PC-9 (cell line): ENCODE measurements around the gene ADAMTS8. TPM values are rescaled to one million over a fixed set of nuclear protein-coding genes. Genes with fewer than 3 reads are reported as not detected.

Source experiments
- BruUV-seq: library from RNA; stranded (reverse); fragments of 400-500 nt; replicated peaks from 2 replicates; lab custom pipeline; 2021; lab: Mats Ljungman, UMichigan
- CTCF ChIA-PET: fragments of 300-600 bp; sonication (Branson Sonifier 250); formaldehyde crosslinking; loops from one replicate; lab custom pipeline; 2022; ENCODE audit warnings: antibody characterized with exemption; lab: Charles Lee
- POLR2A ChIA-PET: fragments of 300-600 bp; sonication (Branson Sonifier 250); formaldehyde crosslinking; loops from one replicate; lab custom pipeline; 2022; ENCODE audit warnings: antibody characterized with exemption; ENCODE audit not compliant: unreplicated experiment; lab: Charles Lee
- DNase-seq, 2 experiments: peaks; one replicate each; pipeline versions ENCODE4 v3.0.0 to v3.0.0-alpha.2; 2015 to 2022; ENCODE audit warnings: mixed read lengths in 1 of 2
- H2AFZ ChIP-seq: fragments of 200-600 bp; sonication (generic); 2 replicates; pipeline ENCODE4 v1.8.1; 2017; ENCODE audit warnings: antibody characterized with exemption
- H3F3A ChIP-seq: fragments of 200-600 bp; sonication (generic); 2 replicates; pipeline ENCODE4 v1.8.1; 2017; ENCODE audit warnings: antibody characterized with exemption, mild to moderate bottlenecking, low read depth; ENCODE audit not compliant: insufficient read depth
- H3K27ac ChIP-seq: fragments of 200-600 bp; sonication (generic); 2 replicates; pipeline ENCODE4 v1.6.1; 2016; ENCODE audit warnings: mixed run types
- H3K27me3 ChIP-seq: fragments of 200-600 bp; sonication (generic); 2 replicates; pipeline ENCODE4 v1.6.1; 2016; ENCODE audit warnings: low read depth, mixed run types; ENCODE audit not compliant: insufficient read depth
- H3K36me3 ChIP-seq: fragments of 200-600 bp; sonication (generic); 2 replicates; pipeline ENCODE4 v1.6.1; 2016; ENCODE audit warnings: low read depth, mixed run types
- H3K4me1 ChIP-seq: fragments of 200-600 bp; sonication (generic); replicated peaks from 2 replicates; pipeline ENCODE4 v1.6.1; 2016; ENCODE audit warnings: mixed run types; ENCODE audit not compliant: insufficient read depth
- H3K4me2 ChIP-seq: fragments of 200-600 bp; sonication (generic); 2 replicates; pipeline ENCODE4 v1.6.1; 2017; ENCODE audit warnings: mixed run types
- H3K4me3 ChIP-seq: fragments of 200-600 bp; sonication (generic); 2 replicates; pipeline ENCODE4 v1.6.1; 2016; ENCODE audit warnings: mixed run types
- H3K79me2 ChIP-seq: fragments of 200-600 bp; sonication (generic); 2 replicates; pipeline ENCODE4 v1.6.1; 2017; ENCODE audit warnings: low read depth, mixed run types
- H3K9me2 ChIP-seq: fragments of 200-600 bp; sonication (generic); 2 replicates; pipeline ENCODE4 v1.8.1; 2017; ENCODE audit warnings: mild to moderate bottlenecking; ENCODE audit not compliant: insufficient read depth
- H3K9me3 ChIP-seq: fragments of 200-600 bp; sonication (generic); 2 replicates; pipeline ENCODE4 v1.8.1; 2016; ENCODE audit warnings: low read depth; ENCODE audit not compliant: insufficient read depth
- H4K20me1 ChIP-seq: fragments of 200-600 bp; sonication (generic); 2 replicates; pipeline ENCODE4 v1.8.1; 2017; ENCODE audit not compliant: insufficient read depth
- CTCF ChIP-seq: fragments of 200-600 bp; sonication (generic); conservative IDR thresholded peaks from 2 replicates; pipeline ENCODE4 v1.6.1; 2017; ENCODE audit warnings: mixed run types, antibody characterized with exemption, mild to moderate bottlenecking, moderate library complexity
- EZH2 ChIP-seq: fragments of 200-600 bp; sonication (generic); IDR thresholded peaks from 2 replicates; pipeline ENCODE4 v1.8.0; 2017; ENCODE audit warnings: antibody characterized with exemption, low read depth
- intact Hi-C: fragments of 100-400 bp; cut with micrococcal nuclease; formaldehyde crosslinking; loops from one replicate; pipeline ENCODE4 v1.10.0; 2022; ENCODE audit not compliant: unreplicated experiment
- total RNA-seq: library from RNA; stranded (reverse); gene quantifications from 2 replicates; pipeline ENCODE4 v1.2.3, GENCODE V29; 2021

The ADAMTS8 gene
- total RNA-seq, 1 experiment from 2014 or later: not detected

GRCh38 chr11:130408901-130409300 lies 19.5 kb downstream of the ADAMTS8 start:
- TF ChIP-seq CTCF: no peak
- TF ChIP-seq EZH2: no peak
- BruUV-seq: no TSS peak
- POLR2A ChIA-PET: no interaction called here
- H3K9me3 ChIP-seq: no peaks in the 10 kb centered on the region
- H3K36me3 ChIP-seq: no peaks in the 10 kb centered on the region
- H4K20me1 ChIP-seq: no peaks in the 10 kb centered on the region
- H3K4me2 ChIP-seq: no peak overlapping the region
- CTCF ChIA-PET: no interaction called here
- H3K4me3 ChIP-seq: no peak overlapping the region
- H3K4me1 ChIP-seq: no peaks in the 10 kb centered on the region; the same call in 1 of the 2 replicates
- H3K9me2 ChIP-seq: no peaks in the 10 kb centered on the region
- H3K79me2 ChIP-seq: no peaks in the 10 kb centered on the region
- H3K27me3 ChIP-seq: peaks cover 9% of the 10 kb centered on the region; the same call in 1 of the 2 replicates
- H2AFZ ChIP-seq: no peak overlapping the region
- H3K27ac ChIP-seq: no peak overlapping the region
- intact Hi-C loops: no loop called here
- H3F3A ChIP-seq: 0 out of 2 replicates have a peak, but pooled peaks cover 5% of the 10 kb centered on the region
- DNase-seq: no peak

GRCh38 chr11:130408401-130408890 lies 20.0 kb downstream of the ADAMTS8 start:
- Histone ChIP-seq H3K79me2 (no peaks in the 10 kb centered on the region), H3K27ac (no peak overlapping the region), H2AFZ (no peak overlapping the region), H3K4me2 (no peak overlapping the region), H3F3A (0 out of 2 replicates have a peak, but pooled peaks cover under 1% of the 10 kb centered on the region), H3K9me3 (no peaks in the 10 kb centered on the region), H3K4me3 (no peak overlapping the region), H4K20me1 (no peaks in the 10 kb centered on the region), H3K9me2 (no peaks in the 10 kb centered on the region), H3K4me1 (no peaks in the 10 kb centered on the region; the same call in 1 of the 2 replicates), H3K36me3 (no peaks in the 10 kb centered on the region), H3K27me3 (peaks cover 9% of the 10 kb centered on the region; the same call in 1 of the 2 replicates)
- ChIA-PET CTCF (interaction anchor here (0.7 kb wide), 2 partner anchors 484 to 595 kb away, joined by 3 to 4 read pairs; no protein-coding TSS in a partner anchor), POLR2A (no interaction called here)
- TF ChIP-seq EZH2 (no peak), CTCF (no peak)
- intact Hi-C loops: no loop called here
- BruUV-seq: no TSS peak
- no peak for DNase-seq

- Histone ChIP-seq H3K27ac (no peak overlapping the region), H2AFZ (no peak overlapping the region), H3K79me2 (no peaks in the 10 kb centered on the region), H3K4me3 (no peak overlapping the region), H3K27me3 (peaks cover 9% of the 10 kb centered on the region; the same call in 1 of the 2 replicates), H3F3A (peaks cover 5% of the 10 kb centered on the region; the same call in 1 of the 2 replicates), H3K4me1 (no peaks in the 10 kb centered on the region; the same call in 1 of the 2 replicates), H4K20me1 (no peaks in the 10 kb centered on the region), H3K4me2 (no peak overlapping the region), H3K9me2 (no peaks in the 10 kb centered on the region), H3K9me3 (no peaks in the 10 kb centered on the region), H3K36me3 (no peaks in the 10 kb centered on the region)
- intact Hi-C loops: no loop called here
- TF ChIP-seq CTCF (no peak), EZH2 (no peak)
- DNase-seq: peak in 1 of 2 experiments; percentile 44
- POLR2A ChIA-PET: no interaction called here
- CTCF ChIA-PET: interaction anchor here (0.7 kb wide), 2 partner anchors 485 to 595 kb away, joined by 3 to 4 read pairs; no protein-coding TSS in a partner anchor
- no TSS peak for BruUV-seq
These were observed 20.4 kb downstream of the ADAMTS8 start for GRCh38 chr11:130407978-130408377.
